Hepatocyte (in vitro differentiated cells): ENCODE data around the gene ACADVL.

Source experiments
- EZH2 ChIP-seq: fragments of 200-600 bp; sonication (generic); IDR thresholded peaks from 2 replicates; pipeline ENCODE4 v1.6.1; 2016; ENCODE audit warnings: antibody characterized with exemption, mild to moderate bottlenecking, borderline replicate concordance
- EZH2phosphoT487 ChIP-seq: fragments of 200-600 bp; sonication (generic); IDR thresholded peaks from one replicate; pipeline ENCODE4 v1.6.1; 2018; ENCODE audit warnings: antibody characterized with exemption, mild to moderate bottlenecking, low read depth, moderate library complexity; ENCODE audit not compliant: unreplicated experiment, severe bottlenecking
- TF ChIP-seq, protein P1 (sequence below): fragments of 200-600 bp; sonication (generic); IDR thresholded peaks from 2 replicates; pipeline ENCODE4 v1.5.1; 2016; ENCODE audit warnings: antibody characterized with exemption, mild to moderate bottlenecking; ENCODE audit not compliant: poor library complexity

DNA sequence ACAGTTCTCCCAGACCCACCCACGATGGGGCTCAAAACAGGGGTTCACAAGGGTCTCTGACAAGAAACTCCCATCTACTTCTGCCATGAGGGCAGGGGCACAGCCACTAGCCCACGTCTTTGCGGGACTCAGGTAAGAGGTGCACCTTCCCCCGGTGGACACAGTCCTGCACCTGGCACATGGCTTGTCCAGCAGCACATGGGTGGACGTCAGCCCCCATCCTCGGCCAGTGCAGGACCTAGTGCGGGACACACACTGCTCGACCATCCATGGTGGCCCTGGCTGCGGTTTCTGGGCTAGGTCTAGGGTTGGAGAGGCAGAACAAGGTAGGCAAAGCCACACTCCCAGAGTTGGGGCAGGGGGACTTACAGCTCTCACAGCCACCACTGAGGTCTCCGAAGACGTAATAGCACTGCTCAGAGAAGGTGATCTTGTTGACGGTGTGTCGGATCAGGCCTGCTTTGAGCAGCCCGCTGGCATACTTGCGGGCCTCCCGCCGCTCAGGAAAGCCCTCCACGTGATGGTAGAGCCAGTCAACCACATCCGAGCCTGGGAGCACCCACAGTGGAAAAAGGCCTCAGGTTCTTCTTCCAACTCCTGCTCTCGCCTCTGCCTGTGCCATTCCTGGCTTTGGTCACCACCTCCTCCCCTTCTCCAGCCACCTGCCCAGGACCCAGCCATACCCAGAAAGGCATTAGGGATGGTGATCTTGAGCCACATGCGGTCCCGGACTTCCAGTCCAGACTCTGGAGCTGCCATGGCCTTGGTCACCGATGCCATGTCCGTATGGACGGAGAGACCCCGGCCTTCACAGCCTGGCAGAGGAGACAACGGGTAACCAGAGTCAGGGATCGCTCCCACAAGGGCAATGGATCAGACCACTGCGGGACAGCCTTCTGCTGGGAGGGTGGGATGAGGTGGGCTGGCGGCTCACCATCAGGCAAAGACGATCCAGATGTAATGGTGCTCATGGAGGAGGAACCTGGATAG, 7.3 kb downstream of the ACADVL start:
- TF ChIP-seq, protein P1, sequence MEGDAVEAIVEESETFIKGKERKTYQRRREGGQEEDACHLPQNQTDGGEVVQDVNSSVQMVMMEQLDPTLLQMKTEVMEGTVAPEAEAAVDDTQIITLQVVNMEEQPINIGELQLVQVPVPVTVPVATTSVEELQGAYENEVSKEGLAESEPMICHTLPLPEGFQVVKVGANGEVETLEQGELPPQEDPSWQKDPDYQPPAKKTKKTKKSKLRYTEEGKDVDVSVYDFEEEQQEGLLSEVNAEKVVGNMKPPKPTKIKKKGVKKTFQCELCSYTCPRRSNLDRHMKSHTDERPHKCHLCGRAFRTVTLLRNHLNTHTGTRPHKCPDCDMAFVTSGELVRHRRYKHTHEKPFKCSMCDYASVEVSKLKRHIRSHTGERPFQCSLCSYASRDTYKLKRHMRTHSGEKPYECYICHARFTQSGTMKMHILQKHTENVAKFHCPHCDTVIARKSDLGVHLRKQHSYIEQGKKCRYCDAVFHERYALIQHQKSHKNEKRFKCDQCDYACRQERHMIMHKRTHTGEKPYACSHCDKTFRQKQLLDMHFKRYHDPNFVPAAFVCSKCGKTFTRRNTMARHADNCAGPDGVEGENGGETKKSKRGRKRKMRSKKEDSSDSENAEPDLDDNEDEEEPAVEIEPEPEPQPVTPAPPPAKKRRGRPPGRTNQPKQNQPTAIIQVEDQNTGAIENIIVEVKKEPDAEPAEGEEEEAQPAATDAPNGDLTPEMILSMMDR, result no peak
- TF ChIP-seq EZH2, result no peak
- TF ChIP-seq EZH2phosphoT487, result no peak
